AML-193 (cell line): ENCODE data around the gene SGCD.

ENCODE experiments used
- DNase-seq, 2 experiments: peaks; one replicate each; lab custom pipeline; 2025; lab: John Stamatoyannopoulos, UW

Gene SGCD

DNA sequence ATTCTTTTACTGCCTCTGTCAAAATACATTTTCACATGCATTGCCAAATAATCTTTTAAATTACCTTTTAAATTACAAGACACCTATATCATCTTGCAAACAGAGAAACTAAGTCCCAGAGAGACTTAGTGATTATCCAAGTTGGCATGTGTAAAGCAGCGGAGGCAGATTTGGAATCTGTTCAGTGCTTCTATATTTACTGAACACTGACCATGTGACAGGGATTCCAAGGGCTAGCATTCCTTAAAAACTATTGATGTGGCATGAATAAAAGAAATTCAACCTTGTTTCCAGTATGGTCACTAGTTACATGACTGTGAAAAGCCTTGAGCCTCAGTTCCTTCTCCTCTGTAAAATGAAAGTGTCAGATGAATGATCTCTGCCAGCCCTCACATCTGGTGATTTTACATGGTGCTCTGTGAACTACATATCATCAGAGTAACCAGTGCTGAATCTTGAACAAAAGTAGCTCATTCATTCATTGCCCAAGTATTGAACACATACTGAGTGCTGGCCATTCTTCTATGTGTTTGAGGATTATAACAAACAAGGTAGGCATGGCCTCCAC is 451.3 kb downstream of the SGCD start:
- DNase-seq, result no peak

DNA sequence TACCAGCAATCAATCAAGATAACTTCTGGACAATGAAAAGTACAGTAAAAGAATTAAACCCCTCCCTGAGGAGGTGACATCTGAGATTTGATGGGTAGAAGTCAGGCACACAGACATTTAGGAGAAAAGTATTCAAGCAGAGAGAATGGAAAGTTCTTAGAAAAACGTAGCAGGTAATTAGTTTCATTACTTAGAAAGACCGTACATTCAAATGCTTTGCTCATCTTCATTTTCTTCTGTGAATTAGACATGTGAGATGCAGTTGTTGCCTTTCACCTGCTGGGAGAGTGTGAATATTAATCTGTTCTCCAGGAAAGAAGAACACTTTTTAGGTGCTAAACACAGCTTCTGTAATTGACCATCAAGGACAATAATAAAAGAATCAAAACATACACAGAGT is 451.8 kb downstream of the SGCD start:
- no peak for DNase-seq

GRCh38 chr5:156779436-156779835 is 452.5 kb downstream of the SGCD start:
- DNase-seq, result no peak

GRCh38 chr5:156783092-156783491 is 456.1 kb downstream of the SGCD start:
- DNase-seq, result no peak

GRCh38 chr5:156794687-156795086 is 467.7 kb downstream of the SGCD start:
- DNase-seq, result no peak

DNA sequence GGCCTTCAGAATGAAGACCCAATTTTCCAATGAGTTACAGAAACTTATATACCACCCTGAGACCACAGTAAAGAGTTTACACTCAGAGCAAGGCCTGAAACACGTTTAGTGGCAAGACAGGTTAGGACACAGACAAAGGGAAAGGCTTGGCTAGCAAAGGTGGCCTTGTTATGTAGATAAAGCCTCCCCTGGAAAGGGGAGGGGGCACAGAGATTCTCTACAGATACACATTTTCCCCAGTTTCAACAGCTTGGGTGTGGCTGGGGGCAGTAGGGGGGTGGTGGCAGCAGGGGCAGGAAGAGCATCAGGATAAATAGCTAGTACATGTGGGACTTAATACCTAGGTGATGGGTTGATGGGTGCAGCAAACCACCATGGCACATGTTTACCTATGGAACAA is 471.2 kb downstream of the SGCD start:
- no peak for DNase-seq

DNA sequence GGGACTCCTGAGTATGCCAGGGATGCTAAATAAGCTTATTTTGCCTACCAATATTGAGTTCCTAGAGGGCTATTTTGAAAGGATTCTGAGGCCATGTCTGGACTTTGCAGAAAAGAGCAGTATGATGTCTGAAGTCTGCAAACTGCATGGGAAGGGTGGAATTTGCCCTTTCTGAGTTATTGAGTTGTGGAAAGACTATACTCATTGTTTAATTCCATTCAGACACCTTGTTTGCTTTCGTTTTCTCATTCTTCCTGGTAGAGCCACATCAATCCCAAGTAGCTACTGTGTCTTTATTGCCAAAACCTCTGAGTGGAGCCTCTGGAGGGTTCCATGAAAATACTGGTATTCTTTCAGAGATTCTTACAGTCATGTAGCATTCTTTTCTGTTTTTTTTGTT is 472.2 kb downstream of the SGCD start:
- no peak for DNase-seq

DNA sequence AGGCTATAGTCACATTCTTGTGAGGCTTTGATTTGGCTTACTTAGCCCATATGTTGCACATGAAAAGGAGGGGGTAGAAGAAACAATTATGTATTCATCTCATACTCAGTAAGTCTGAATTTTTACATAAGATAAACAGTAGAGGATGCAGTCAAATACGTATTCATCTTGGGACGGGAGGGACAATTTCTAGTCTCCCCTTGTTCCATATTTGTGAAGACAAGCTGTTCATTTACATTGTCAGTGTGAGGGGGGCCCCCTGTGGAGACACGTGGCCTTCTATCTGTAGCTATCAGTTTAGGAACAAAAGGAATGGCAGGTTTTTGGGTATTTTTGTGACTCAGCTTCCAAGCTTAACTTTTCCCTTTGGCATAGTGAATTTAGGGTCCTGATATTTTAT is 474.0 kb downstream of the SGCD start:
- no peak for DNase-seq

- no peak for DNase-seq
Observed at GRCh38 chr5:156802501-156802900, 475.5 kb downstream of the SGCD start.

DNA sequence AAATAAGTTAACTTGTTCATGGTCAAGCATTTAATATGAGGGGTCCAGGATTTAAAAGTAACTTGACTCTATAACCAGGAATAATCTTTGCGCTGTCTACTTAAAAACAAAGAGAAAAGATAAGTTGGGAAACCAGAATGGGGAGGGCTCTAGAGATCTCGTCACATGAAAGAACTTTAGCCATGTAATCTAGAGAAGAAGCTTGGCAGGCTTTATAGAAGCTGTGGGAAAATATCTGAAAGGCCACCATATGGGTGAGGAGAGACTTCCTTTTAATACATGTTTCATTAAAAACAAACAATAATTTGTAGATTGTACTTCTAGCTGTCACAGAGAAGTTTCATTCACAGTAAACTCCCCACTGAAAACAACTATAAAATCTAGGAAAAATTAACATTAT is 476.4 kb downstream of the SGCD start:
- DNase-seq, result no peak

- no peak for DNase-seq
Observed at GRCh38 chr5:156812959-156813358, 486.0 kb downstream of the SGCD start.

- DNase-seq, result peak; percentile 7 to 24
Observed at GRCh38 chr5:156815988-156816599, 489.1 kb downstream of the SGCD start.
